Heart right ventricle (tissue), 16 donors: ENCODE results near the gene VWA5B1. TPM values are rescaled to one million over a fixed set of nuclear protein-coding genes. Genes with fewer than 3 reads are reported as not detected.

ENCODE experiments used
- ATAC-seq, 8 donors: fragments of 200-7000 bp; cut with Tn5 transposase; one replicate each; pipeline ENCODE4 v1.9.1; 2020; ENCODE audit warnings: mild to moderate bottlenecking in 8 of 8, moderate library complexity in 8 of 8, moderate number of reproducible peaks in 1 of 8
- DNase-seq, 2 donors: peaks; one replicate each; pipeline ENCODE4 v3.0.0-alpha.2; 2020
- H3K27ac ChIP-seq, 10 donors: fragments of 200-600 bp; sonication (generic) in 2 of 10; one replicate each; pipeline versions ENCODE4 v1.5.0 to v1.8.0; 2020 to 2022; ENCODE audit warnings: mild to moderate bottlenecking in 3 of 10
- H3K27me3 ChIP-seq, 7 donors: fragments of 200-600 bp; one replicate each; pipeline ENCODE4 v1.8.0; 2021 to 2022; ENCODE audit warnings: mild to moderate bottlenecking in 2 of 7
- H3K36me3 ChIP-seq, 9 donors: fragments of 200-600 bp; sonication (generic) in 1 of 9; one replicate each; pipeline versions ENCODE4 v1.5.0 to v1.8.0; 2020 to 2022; ENCODE audit warnings: mild to moderate bottlenecking in 2 of 9
- H3K4me1 ChIP-seq, 9 donors: fragments of 200-600 bp; sonication (generic) in 1 of 9; one replicate each; pipeline versions ENCODE4 v1.5.0 to v1.8.0; 2020 to 2022; ENCODE audit warnings: mild to moderate bottlenecking in 4 of 9
- H3K4me3 ChIP-seq, 10 donors: fragments of 200-600 bp; sonication (generic) in 2 of 10; one replicate each; pipeline versions ENCODE4 v1.5.0 to v1.8.0; 2020 to 2022; ENCODE audit warnings: mild to moderate bottlenecking in 7 of 10, moderate library complexity in 2 of 10
- H3K9me3 ChIP-seq, 11 donors: fragments of 200-600 bp in 10 of 11; sonication (generic) in 2 of 11; one replicate each; pipeline versions ENCODE4 v1.5.0 to v1.8.0; 2013 to 2022; ENCODE audit warnings: mild to moderate bottlenecking in 2 of 11, control low read depth in 1 of 11, moderate library complexity in 1 of 11
- CTCF ChIP-seq, 9 donors: fragments of 200-600 bp; sonication (generic) in 2 of 9; IDR thresholded peaks; one replicate each; pipeline versions ENCODE4 v1.5.0 to v1.8.0; 2021 to 2022; ENCODE audit warnings: antibody characterized with exemption in 9 of 9, mild to moderate bottlenecking in 5 of 9, moderate library complexity in 1 of 9
- WGBS, 2 donors: extraction: QIAGEN DNeasy Blood & Tissue Kit; methylation state at CpG; one replicate each; pipeline ENCODE4 v1.1.7; 2013; ENCODE audit warnings: inconsistent platforms in 1 of 2; 5-methylcytosine and 5-hydroxymethylcytosine counted together
- intact Hi-C, 10 donors: fragments of 100-400 bp; cut with DNase I; formaldehyde crosslinking; loops; one replicate each; pipeline versions ENCODE4 v1.11.1 to v1.14.2; 2022
- polyA plus RNA-seq, 2 donors: library from polyadenylated mRNA; stranded (reverse); fragments of 200-250 nt; gene quantifications; one replicate each; pipeline ENCODE4 v1.2.3, GENCODE V29; 2013
- total RNA-seq, 10 donors: library from RNA; stranded (reverse); fragmentation: NEBNext Ultra II Directional in 3 of 10; extraction: Animal tissue kit (Norgen Biotek cat#: 25700) in 3 of 10; gene quantifications; one replicate each; pipeline versions ENCODE4 v1.2.1 to v1.2.4, GENCODE V29; 2021 to 2023
- donor health status: Arrhythmogenic right ventricular cardiomyopathy.
- donor health status: ischemic (EF 13 %, LVEDD 7.1; RV severe dilation, severe dysfunction).
- donor health status: healthy with polysubstance abuse.
- donor health status: DM: no; HTN: yes; CAD: no.
- donor health status: DM: no; HTN: no; CAD: no.
- donor health status: ischemic (EF 25% LVEDD 6.9; RV normal size, moderate dysfunction).
- donor health status: ischemic (EF 25% LVEDD 5.7; RV mildly dilated, moderate dysfunction).
- donor health status: healthy.
- donor health status: DM: yes; HTN: yes; CAD: no.
- donor health status: Ischemic cardiomyopathy.
- donor health status: ischemic (EF 35%, LVEDD 5.7; RV mildly dilated, moderate dysfunction).
- donor health status: nonischemic (EF 11% LVEDD 7.7; RV severe dilation, severe dysfunction).
- donor health status: DM: yes; HTN: yes; CAD: no.
- donor health status: PGD.
- donor health status: ischemic (EF 29% LVEDD 5.4; RV normal size, mild dysfunction).
- donor health status: nonischemic (EF 23%, LVEDD 6.1; RV moderate dilation, normal function).

VWA5B1 gene
- total and polyA plus RNA-seq, 12 donors = 0.03 to 1.2 (median 0.18) TPM; not detected in 9

- no peak for TF ChIP-seq CTCF (IDR thresholded peaks at IDR 0.05)
- H3K36me3 ChIP-seq = no peaks in the 10 kb centered on the region
- 75 to 79% methylated on average over 2 of the region's 2 CpGs for WGBS, 2 donors
- ATAC-seq (no peak), DNase-seq (no peak)
- peaks cover 0 to 28% (median 11%) of the 10 kb centered on the region in 11 donors for H3K9me3 ChIP-seq
- intact Hi-C loops = no loop called here
- H3K4me1 ChIP-seq = no peaks in the 10 kb centered on the region
- H3K4me3 ChIP-seq = no peak overlapping the region
- no peak overlapping the region for H3K27ac ChIP-seq
- peaks cover 4 to 57% (median 32%) of the 10 kb centered on the region in 7 donors for H3K27me3 ChIP-seq
Observed at GRCh38 chr1:20395255-20395654, 104.6 kb downstream of the VWA5B1 start.

GRCh38 chr1:20398744-20399143 is 108.1 kb downstream of the VWA5B1 start:
- peaks cover 4 to 70% (median 49%) of the 10 kb centered on the region in 7 donors for H3K27me3 ChIP-seq
- WGBS, 2 donors = 73 to 76% methylated on average over 4 of the region's 4 CpGs

GRCh38 chr1:20399196-20399595 is 108.5 kb downstream of the VWA5B1 start:
- 71 to 79% methylated on average over 7 of the region's 7 CpGs for WGBS, 2 donors
- Histone ChIP-seq H3K4me3 (no peak overlapping the region), H3K27me3 (peaks cover 4 to 74% (median 54%) of the 10 kb centered on the region in 7 donors), H3K27ac (no peak overlapping the region), H3K4me1 (no peaks in the 10 kb centered on the region), H3K9me3 (peaks cover 0 to 21% (median 11%) of the 10 kb centered on the region in 11 donors), H3K36me3 (no peaks in the 10 kb centered on the region)
- DNase-seq (no peak), ATAC-seq (no peak)
- intact Hi-C loops = no loop called here
- no peak for TF ChIP-seq CTCF (IDR thresholded peaks at IDR 0.05)

More at GRCh38 chr1:20398744-20399143, 108.1 kb downstream of the VWA5B1 start:
- H3K27ac ChIP-seq = no peak overlapping the region
- intact Hi-C loops = no loop called here
- H3K36me3 ChIP-seq = no peaks in the 10 kb centered on the region
- H3K9me3 ChIP-seq = peaks cover 0 to 26% (median 11%) of the 10 kb centered on the region in 11 donors
- no peak for ATAC-seq
- no peak for DNase-seq
- H3K4me1 ChIP-seq = no peaks in the 10 kb centered on the region
- H3K4me3 ChIP-seq = no peak overlapping the region
- no peak for TF ChIP-seq CTCF (IDR thresholded peaks at IDR 0.05)

- H3K9me3 ChIP-seq = peaks cover 0 to 17% (median 11%) of the 10 kb centered on the region in 11 donors
- peaks cover 4 to 79% (median 59%) of the 10 kb centered on the region in 7 donors for H3K27me3 ChIP-seq
- no peaks in the 10 kb centered on the region for H3K36me3 ChIP-seq
- no peak for TF ChIP-seq CTCF (IDR thresholded peaks at IDR 0.05)
- DNase-seq (no peak), ATAC-seq (no peak)
- no peak overlapping the region for H3K4me3 ChIP-seq
- no peaks in the 10 kb centered on the region for H3K4me1 ChIP-seq
- no peak overlapping the region for H3K27ac ChIP-seq
- 26% methylated on average over 5 of the region's 5 CpGs for WGBS, 2 donors
- intact Hi-C loops = no loop called here
Observed at GRCh38 chr1:20399606-20400180, 109.0 kb downstream of the VWA5B1 start.
